ENCODE results near the gene CASK.

DNA sequence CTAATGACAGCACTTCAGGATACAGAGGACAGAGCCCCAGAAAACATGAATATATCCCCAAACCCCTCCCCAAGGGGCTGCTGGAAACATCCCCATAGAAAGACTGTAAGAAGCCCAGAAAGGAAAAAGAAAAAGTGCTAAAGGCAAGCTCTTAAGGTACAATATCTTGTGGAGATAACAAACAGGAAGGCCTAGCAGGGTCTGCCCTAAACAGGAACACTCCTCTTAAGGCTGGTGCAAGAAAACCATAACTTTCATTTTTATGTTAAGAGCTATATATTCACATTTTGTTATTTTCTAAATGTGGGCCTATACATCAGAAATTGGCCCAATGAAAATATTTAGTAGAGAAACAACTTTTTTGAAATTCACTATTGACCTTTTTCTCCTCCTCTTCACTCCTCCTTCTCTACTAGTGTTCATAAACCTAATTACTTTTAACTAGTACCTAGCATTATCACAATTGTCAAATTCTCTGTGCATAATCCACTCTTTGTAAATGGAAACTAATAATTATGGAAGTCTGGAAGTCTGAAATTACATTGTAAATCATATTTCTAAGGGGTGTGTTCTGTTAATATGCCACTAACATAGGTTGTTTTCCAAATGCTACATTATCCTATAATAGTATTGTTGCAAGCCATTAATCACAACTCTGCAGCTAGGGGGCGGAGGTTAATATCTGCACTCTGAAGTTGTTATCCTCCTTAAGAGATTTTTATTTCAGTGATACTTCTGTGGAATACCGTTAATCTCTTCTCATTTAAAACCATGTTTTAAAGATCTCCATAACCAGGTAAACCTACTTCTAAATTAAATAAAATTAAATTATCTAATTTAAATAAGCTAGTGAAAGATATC is 59.8 kb downstream of the CASK start:
- TF ChIP-seq, protein P1, sequence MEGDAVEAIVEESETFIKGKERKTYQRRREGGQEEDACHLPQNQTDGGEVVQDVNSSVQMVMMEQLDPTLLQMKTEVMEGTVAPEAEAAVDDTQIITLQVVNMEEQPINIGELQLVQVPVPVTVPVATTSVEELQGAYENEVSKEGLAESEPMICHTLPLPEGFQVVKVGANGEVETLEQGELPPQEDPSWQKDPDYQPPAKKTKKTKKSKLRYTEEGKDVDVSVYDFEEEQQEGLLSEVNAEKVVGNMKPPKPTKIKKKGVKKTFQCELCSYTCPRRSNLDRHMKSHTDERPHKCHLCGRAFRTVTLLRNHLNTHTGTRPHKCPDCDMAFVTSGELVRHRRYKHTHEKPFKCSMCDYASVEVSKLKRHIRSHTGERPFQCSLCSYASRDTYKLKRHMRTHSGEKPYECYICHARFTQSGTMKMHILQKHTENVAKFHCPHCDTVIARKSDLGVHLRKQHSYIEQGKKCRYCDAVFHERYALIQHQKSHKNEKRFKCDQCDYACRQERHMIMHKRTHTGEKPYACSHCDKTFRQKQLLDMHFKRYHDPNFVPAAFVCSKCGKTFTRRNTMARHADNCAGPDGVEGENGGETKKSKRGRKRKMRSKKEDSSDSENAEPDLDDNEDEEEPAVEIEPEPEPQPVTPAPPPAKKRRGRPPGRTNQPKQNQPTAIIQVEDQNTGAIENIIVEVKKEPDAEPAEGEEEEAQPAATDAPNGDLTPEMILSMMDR (IDR thresholded peaks at IDR 0.05): no peak
- TF ChIP-seq POLR2A (IDR thresholded peaks at IDR 0.05): no peak

Measured in thyroid gland (tissue), 4 donors.